B cell (primary cell): ENCODE results near the gene IL17REL. TPM values are rescaled to one million over a fixed set of nuclear protein-coding genes. Genes with fewer than 3 reads are reported as not detected.
A peak's percentile ranks its signal among the peaks of the same experiment; 100 is the strongest.

ENCODE experiments used
- ATAC-seq: fragments of 200-7000 bp; cut with Tn5 transposase; one replicate; pipeline ENCODE4 v1.10.0; 2021; ENCODE audit warnings: low read depth, mild to moderate bottlenecking, moderate number of reproducible peaks, moderate library complexity
- CTCF ChIA-PET: fragments of 350-600 bp; sonication (Branson Sonifier 250); formaldehyde crosslinking; loops from one replicate; lab custom pipeline; 2021; ENCODE audit warnings: antibody characterized with exemption, inconsistent platforms; lab: Charles Lee
- POLR2A ChIA-PET: fragments of 350-600 bp; sonication (Branson Sonifier 250); formaldehyde crosslinking; loops from one replicate; lab custom pipeline; 2021; ENCODE audit warnings: antibody characterized with exemption; lab: Charles Lee
- DNase-seq: peaks from one replicate; pipeline ENCODE4 v3.0.0; 2013
- H2AFZ ChIP-seq: 2 replicates; pipeline ENCODE4 v1.6.1; 2012; ENCODE audit warnings: mild to moderate bottlenecking, low read depth, low read length; ENCODE audit not compliant: insufficient read depth, poor library complexity, severe bottlenecking
- H3K27ac ChIP-seq, 2 donors: 1 replicate in 1 of 2; 2 replicates in 1 of 2; pipeline ENCODE4 v1.5.1; 2012 to 2013; ENCODE audit warnings: low read length in 2 of 2, mild to moderate bottlenecking in 2 of 2, moderate library complexity in 1 of 2
- H3K27me3 ChIP-seq, 4 experiments: fragments of 200-600 bp in 1 of 4; sonication (generic) in 1 of 4; replicated peaks in 1 of 4; 1 replicate in 2 of 4; 2 replicates in 2 of 4; pipeline versions ENCODE4 v1.6.1 to v1.7.0; 2013 to 2016; ENCODE audit warnings: low read length in 3 of 4, mild to moderate bottlenecking in 2 of 4, mixed read lengths in 1 of 4, moderate library complexity in 1 of 4; ENCODE audit not compliant: insufficient read depth in 4 of 4, control insufficient read depth in 3 of 4; ENCODE audit errors: control extremely low read depth in 1 of 4
- H3K36me3 ChIP-seq, 2 experiments: replicated peaks in 1 of 2; 1 replicate in 1 of 2; 2 replicates in 1 of 2; pipeline versions ENCODE4 v1.6.1 to v1.7.1; 2013; ENCODE audit warnings: low read length in 1 of 2; ENCODE audit not compliant: insufficient read depth in 2 of 2, control insufficient read depth in 1 of 2; ENCODE audit errors: control extremely low read depth in 1 of 2, extremely low read depth in 1 of 2
- H3K4me1 ChIP-seq, 2 donors: fragments of 200-600 bp in 1 of 2; sonication (generic) in 1 of 2; 1 replicate in 1 of 2; 2 replicates in 1 of 2; pipeline versions ENCODE4 v1.5.1 to v1.6.1; 2013 to 2017; ENCODE audit warnings: low read length in 2 of 2; ENCODE audit not compliant: control insufficient read depth in 2 of 2, insufficient read depth in 2 of 2
- H3K4me2 ChIP-seq: replicated peaks from 2 replicates; pipeline ENCODE3; 2012; ENCODE audit warnings: mild to moderate bottlenecking, low read depth, low read length; ENCODE audit not compliant: poor library complexity, severe bottlenecking
- H3K4me3 ChIP-seq, 5 experiments: fragments of 200-600 bp in 1 of 5; sonication (generic) in 1 of 5; 1 replicate in 3 of 5; 2 replicates in 2 of 5; pipeline versions ENCODE4 v1.5.1 to v1.7.0; 2011 to 2016; ENCODE audit warnings: low read length in 4 of 5, mild to moderate bottlenecking in 4 of 5, low read depth in 2 of 5, control low read depth in 1 of 5, moderate library complexity in 1 of 5; ENCODE audit not compliant: insufficient read depth in 1 of 5; ENCODE audit errors: control extremely low read depth in 1 of 5, extremely low read depth in 1 of 5
- H3K79me2 ChIP-seq: fragments of 200-600 bp; sonication (generic); one replicate; pipeline ENCODE4 v1.6.0; 2016; ENCODE audit warnings: low read length; ENCODE audit not compliant: control insufficient read depth, insufficient read depth
- H3K9ac ChIP-seq: fragments of 200-600 bp; sonication (generic); 2 replicates; pipeline ENCODE4 v1.6.1; 2017; ENCODE audit warnings: mild to moderate bottlenecking, low read length, moderate library complexity
- H3K9me3 ChIP-seq, 3 donors: one replicate each; pipeline versions ENCODE4 v1.6.1 to v1.7.1; 2013; ENCODE audit warnings: low read length in 2 of 3; ENCODE audit not compliant: control insufficient read depth in 2 of 3, insufficient read depth in 1 of 3; ENCODE audit errors: control extremely low read depth in 1 of 3
- H4K20me1 ChIP-seq: 2 replicates; pipeline ENCODE4 v1.6.0; 2012; ENCODE audit warnings: mild to moderate bottlenecking, low read length; ENCODE audit not compliant: insufficient read depth, control insufficient read depth, poor library complexity, severe bottlenecking
- H3K27ac Mint-ChIP-seq: one replicate; pipeline ENCODE4 v1.8.0; 2021; ENCODE audit warnings: mixed read lengths
- H3K27me3 Mint-ChIP-seq: one replicate; pipeline ENCODE4 v1.8.0; 2021; ENCODE audit warnings: mixed read lengths
- H3K4me1 Mint-ChIP-seq: one replicate; pipeline ENCODE4 v1.8.0; 2021; ENCODE audit warnings: mixed read lengths
- H3K4me3 Mint-ChIP-seq: one replicate; pipeline ENCODE4 v1.8.0; 2021; ENCODE audit warnings: mixed read lengths
- H3K9me3 Mint-ChIP-seq: one replicate; pipeline ENCODE4 v1.8.0; 2022; ENCODE audit warnings: mixed read lengths; ENCODE audit not compliant: insufficient read depth
- EZH2 ChIP-seq: IDR thresholded peaks from 2 replicates; pipeline ENCODE4 v1.6.1; 2012; ENCODE audit warnings: borderline replicate concordance, low read depth, mild to moderate bottlenecking, moderate library complexity, low read length; ENCODE audit not compliant: insufficient read depth, poor library complexity, severe bottlenecking
- WGBS: methylation state at CpG from one replicate; pipeline ENCODE4 v1.1.5; 2013; ENCODE audit warnings: missing lambda C conversion rate; ENCODE audit not compliant: insufficient coverage; 5-methylcytosine and 5-hydroxymethylcytosine counted together
- intact Hi-C: fragments of 100-400 bp; cut with micrococcal nuclease; formaldehyde crosslinking; loops from one replicate; pipeline ENCODE4 v1.10.0; 2022
- polyA plus RNA-seq: library from polyadenylated mRNA; depleted of rRNA; stranded (reverse); fragments of >200 nt; gene quantifications from 2 replicates; pipeline ENCODE4 v1.2.3, GENCODE V29; 2012
- total RNA-seq, 2 donors: library from RNA; stranded (reverse); fragments of 120-200 nt in 1 of 2; gene quantifications; 1 replicate in 1 of 2; 2 replicates in 1 of 2; pipeline versions ENCODE4 v1.2.3 to v1.2.4, GENCODE V29; 2013 to 2022
- TF ChIP-seq, protein P1 (sequence below): fragments of 200-600 bp; IDR thresholded peaks from one replicate; pipeline ENCODE4 v1.8.0; 2022; ENCODE audit warnings: antibody characterized with exemption, mild to moderate bottlenecking

IL17REL gene
- total and polyA plus RNA-seq, 2 donors (not counting 1 experiment from before 2014, with no cell fraction given): 0.09 to 0.10 TPM

DNA sequence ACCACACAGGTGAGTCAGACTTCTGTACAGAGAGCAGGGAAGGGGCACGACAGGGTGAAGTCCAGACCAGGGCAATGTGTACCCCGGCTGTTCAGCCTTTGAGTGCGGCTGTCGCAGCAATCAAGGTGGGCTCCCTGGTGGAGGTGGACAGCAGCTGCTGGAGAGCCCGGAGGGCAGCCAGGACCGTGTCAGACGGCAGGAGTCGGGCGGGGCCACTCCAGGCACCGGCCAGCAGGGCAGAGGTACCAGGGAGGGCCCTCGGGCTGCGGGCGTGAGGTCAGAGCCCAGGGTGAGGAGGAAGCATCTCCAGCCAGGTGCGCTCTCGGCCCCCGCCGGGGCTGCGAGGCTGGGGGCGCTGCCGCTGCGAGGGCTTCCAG, 52.8 kb downstream of the IL17REL start:
- ChIA-PET CTCF (interaction anchor here (0.8 to 5.9 kb wide), 4 partner anchors 13 to 71 kb away, joined by 5 to 60 read pairs (median 12); no protein-coding TSS in a partner anchor), POLR2A (interaction anchor here (0.9 to 5.7 kb wide), 6 partner anchors 11 to 29 kb away, joined by 3 to 94 read pairs (median 26); no protein-coding TSS in a partner anchor)
- H3K4me3 Mint-ChIP-seq: peak overlapping the region; percentile 87

More for the DNA sequence above, 52.8 kb downstream of the IL17REL start:
- Mint-ChIP-seq H3K4me1 (peaks cover 34% of the 10 kb centered on the region), H3K9me3 (no peaks in the 10 kb centered on the region), H3K27ac (peak overlapping the region; percentile 90), H3K27me3 (no peaks in the 10 kb centered on the region)
- Histone ChIP-seq H3K27me3 (no peaks in the 10 kb centered on the region), H3K4me3 (peak overlapping the region; percentile 43 to 88 (median 77)), H2AFZ (peak overlapping the region; percentile 66), H3K9ac (peak overlapping the region; percentile 73), H3K9me3 (no peaks in the 10 kb centered on the region), H3K36me3 (peaks cover 0 to 27% of the 10 kb centered on the region in 2 experiments), H3K27ac (peak overlapping the region; percentile 74 to 93), H3K79me2 (peaks cover 27% of the 10 kb centered on the region), H3K4me1 (peaks cover 21 to 35% of the 10 kb centered on the region in 2 donors), H4K20me1 (peaks cover 37% of the 10 kb centered on the region), H3K4me2 (peak overlapping the region; percentile 100)
- TF ChIP-seq, protein P1, sequence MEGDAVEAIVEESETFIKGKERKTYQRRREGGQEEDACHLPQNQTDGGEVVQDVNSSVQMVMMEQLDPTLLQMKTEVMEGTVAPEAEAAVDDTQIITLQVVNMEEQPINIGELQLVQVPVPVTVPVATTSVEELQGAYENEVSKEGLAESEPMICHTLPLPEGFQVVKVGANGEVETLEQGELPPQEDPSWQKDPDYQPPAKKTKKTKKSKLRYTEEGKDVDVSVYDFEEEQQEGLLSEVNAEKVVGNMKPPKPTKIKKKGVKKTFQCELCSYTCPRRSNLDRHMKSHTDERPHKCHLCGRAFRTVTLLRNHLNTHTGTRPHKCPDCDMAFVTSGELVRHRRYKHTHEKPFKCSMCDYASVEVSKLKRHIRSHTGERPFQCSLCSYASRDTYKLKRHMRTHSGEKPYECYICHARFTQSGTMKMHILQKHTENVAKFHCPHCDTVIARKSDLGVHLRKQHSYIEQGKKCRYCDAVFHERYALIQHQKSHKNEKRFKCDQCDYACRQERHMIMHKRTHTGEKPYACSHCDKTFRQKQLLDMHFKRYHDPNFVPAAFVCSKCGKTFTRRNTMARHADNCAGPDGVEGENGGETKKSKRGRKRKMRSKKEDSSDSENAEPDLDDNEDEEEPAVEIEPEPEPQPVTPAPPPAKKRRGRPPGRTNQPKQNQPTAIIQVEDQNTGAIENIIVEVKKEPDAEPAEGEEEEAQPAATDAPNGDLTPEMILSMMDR: no peak
- no peak for TF ChIP-seq EZH2
- DNase-seq (no peak), ATAC-seq (peak; percentile 22)
- intact Hi-C loops: loop anchor here (1.0 to 2.0 kb wide), 4 partner anchors 17 to 231 kb away; no protein-coding TSS in a partner anchor
- WGBS: 8% methylated on average over 21 of the region's 21 CpGs
